ENCODE results near the gene CENPN. TPM values are rescaled to one million over a fixed set of nuclear protein-coding genes. Genes with fewer than 3 reads are reported as not detected.

The CENPN gene
- total RNA-seq, 1 experiment from 2014 or later: 78.6 TPM

GRCh38 chr16:81035975-81036750, 29.1 kb downstream of the CENPN start:
- no peak overlapping the region for H3K56ac ChIP-seq (ENCODE audit: insufficient read length, low read depth, low read length)
- H2AFZ ChIP-seq (ENCODE audit: low read length): no peak overlapping the region
- peak overlapping the region in 1 of 3 experiments; percentile 81; a peak in 1 of 7 replicates for H3K27ac Mint-ChIP-seq
- H3K4me1 ChIP-seq (ENCODE audit: insufficient read depth, low read length): 0 out of 2 replicates have a peak, but pooled peaks cover 5% of the 10 kb centered on the region
- DNase-seq: peak; percentile 42
- TF ChIP-seq, protein P1, sequence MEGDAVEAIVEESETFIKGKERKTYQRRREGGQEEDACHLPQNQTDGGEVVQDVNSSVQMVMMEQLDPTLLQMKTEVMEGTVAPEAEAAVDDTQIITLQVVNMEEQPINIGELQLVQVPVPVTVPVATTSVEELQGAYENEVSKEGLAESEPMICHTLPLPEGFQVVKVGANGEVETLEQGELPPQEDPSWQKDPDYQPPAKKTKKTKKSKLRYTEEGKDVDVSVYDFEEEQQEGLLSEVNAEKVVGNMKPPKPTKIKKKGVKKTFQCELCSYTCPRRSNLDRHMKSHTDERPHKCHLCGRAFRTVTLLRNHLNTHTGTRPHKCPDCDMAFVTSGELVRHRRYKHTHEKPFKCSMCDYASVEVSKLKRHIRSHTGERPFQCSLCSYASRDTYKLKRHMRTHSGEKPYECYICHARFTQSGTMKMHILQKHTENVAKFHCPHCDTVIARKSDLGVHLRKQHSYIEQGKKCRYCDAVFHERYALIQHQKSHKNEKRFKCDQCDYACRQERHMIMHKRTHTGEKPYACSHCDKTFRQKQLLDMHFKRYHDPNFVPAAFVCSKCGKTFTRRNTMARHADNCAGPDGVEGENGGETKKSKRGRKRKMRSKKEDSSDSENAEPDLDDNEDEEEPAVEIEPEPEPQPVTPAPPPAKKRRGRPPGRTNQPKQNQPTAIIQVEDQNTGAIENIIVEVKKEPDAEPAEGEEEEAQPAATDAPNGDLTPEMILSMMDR (conservative IDR thresholded peaks at IDR 0.05): no peak
- no peak overlapping the region for H3K23ac ChIP-seq (ENCODE audit: insufficient read length, low read depth, low read length)
- no peak overlapping the region for H2BK5ac ChIP-seq (ENCODE audit: insufficient read length, low read length)
- no peak overlapping the region for H3K4ac ChIP-seq (ENCODE audit: low read depth, low read length)
- peaks cover 8% of the 10 kb centered on the region; the same call in 1 of the 2 replicates for H3K79me2 ChIP-seq (ENCODE audit: insufficient read depth, low read length)
- WGBS (ENCODE audit: extremely low coverage, insufficient read length, low lambda C conversion rate): no CpG with 5 or more reads among the region's 80 CpGs
- no peaks in the 10 kb centered on the region for H3K27me3 ChIP-seq (ENCODE audit: insufficient read depth, low read length)
- no peaks in the 10 kb centered on the region for H4K20me1 ChIP-seq (ENCODE audit: control insufficient read depth, insufficient read depth, insufficient read length)
- H2BK15ac ChIP-seq (ENCODE audit: low read depth, low read length): no peak overlapping the region
- no peak overlapping the region for H2BK12ac ChIP-seq (ENCODE audit: insufficient read length, low read depth, low read length)
- peak overlapping the region; percentile 96 for H3K14ac ChIP-seq (ENCODE audit: insufficient read depth, low read length)
- no peak overlapping the region for H2BK120ac ChIP-seq (ENCODE audit: low read depth, low read length, poor library complexity, severe bottlenecking)
- H3K23me2 ChIP-seq (ENCODE audit: insufficient read length, low read depth, low read length, poor library complexity, severe bottlenecking): peaks cover 7% of the 10 kb centered on the region
- no peak overlapping the region for H4K5ac ChIP-seq (ENCODE audit: insufficient read length, low read depth, low read length)
- H3K27ac ChIP-seq (ENCODE audit: insufficient read length, low read depth, low read length): no peak overlapping the region
- peak overlapping the region; percentile 92 for H3K18ac ChIP-seq (ENCODE audit: insufficient read length, low read depth, low read length)
- H3K9me3 Mint-ChIP-seq: peaks cover 8 to 10% of the 10 kb centered on the region in 2 experiments
- H3K9me3 ChIP-seq (ENCODE audit: control insufficient read depth, low read depth, low read length): no peaks in the 10 kb centered on the region
- H3T11ph ChIP-seq (ENCODE audit: low read length): no peak overlapping the region
- no peak overlapping the region for H2AK5ac ChIP-seq (ENCODE audit: insufficient read length, low read length)
- H3K79me1 ChIP-seq (ENCODE audit: insufficient read depth, low read depth, low read length, poor library complexity, severe bottlenecking): peaks cover 3% of the 10 kb centered on the region
- H3K27me3 Mint-ChIP-seq (ENCODE audit: low read depth): no peaks in the 10 kb centered on the region
- H3K4me1 Mint-ChIP-seq: peaks cover 21 to 22% of the 10 kb centered on the region in 2 experiments
- peak overlapping the region; percentile 82 to 88 for H3K4me3 Mint-ChIP-seq
- H4K8ac ChIP-seq (replicated peaks; ENCODE audit: insufficient read length, low read depth, low read length): no peak overlapping the region
- no peak overlapping the region for H2BK20ac ChIP-seq (ENCODE audit: low read depth, low read length, poor library complexity, severe bottlenecking)
- peak overlapping the region; percentile 96 for H3K4me2 ChIP-seq (ENCODE audit: insufficient read depth, insufficient read length, low read length)
- no peak overlapping the region for H4K91ac ChIP-seq (ENCODE audit: insufficient read length, low read depth, low read length)
- peak overlapping the region; percentile 83 for H3K9ac ChIP-seq (ENCODE audit: extremely low read depth, insufficient read length, low read length)
- peaks cover 17 to 47% (median 41%) of the 10 kb centered on the region in 3 experiments for H3K36me3 Mint-ChIP-seq (ENCODE audit: insufficient read depth in 1 of 3, low read depth in 3 of 3)
